HPDE6-E6E7 (cell line): Measurements from ENCODE around the gene GNAO1.

ENCODE experiments used
- DNase-seq: peaks from one replicate; pipeline ENCODE4 v3.0.0; 2011; ENCODE audit warnings: missing footprints; ENCODE audit errors: extremely low spot score

GNAO1 gene

DNA sequence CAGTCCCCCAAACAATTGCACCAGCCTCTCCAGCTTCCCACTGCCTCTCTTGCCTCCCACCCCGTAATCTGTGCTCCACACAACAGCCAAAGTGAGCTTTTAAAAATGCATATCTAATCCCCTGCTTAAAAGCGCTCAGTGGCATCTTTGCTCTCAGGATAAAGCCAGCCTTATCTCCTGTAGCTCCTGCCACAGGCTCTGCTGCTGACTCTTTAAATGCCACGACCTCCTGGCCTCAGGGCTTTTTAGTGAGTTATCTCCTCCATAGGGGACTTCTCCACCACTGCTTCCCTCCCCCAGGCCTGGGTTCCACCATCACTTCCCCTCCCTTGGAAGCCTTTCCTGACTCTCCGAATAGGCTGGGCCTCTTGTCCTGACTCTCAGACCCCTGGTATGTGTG lies 98.6 kb downstream of the GNAO1 start:
- DNase-seq = no peak

- DNase-seq = no peak
Observed at GRCh38 chr16:56294014-56294413, 102.7 kb downstream of the GNAO1 start.

GRCh38 chr16:56294579-56294978 lies 103.3 kb downstream of the GNAO1 start:
- DNase-seq = no peak

GRCh38 chr16:56295059-56295665 lies 103.9 kb downstream of the GNAO1 start:
- no peak for DNase-seq

GRCh38 chr16:56295739-56296527 lies 104.6 kb downstream of the GNAO1 start:
- DNase-seq = no peak

DNA sequence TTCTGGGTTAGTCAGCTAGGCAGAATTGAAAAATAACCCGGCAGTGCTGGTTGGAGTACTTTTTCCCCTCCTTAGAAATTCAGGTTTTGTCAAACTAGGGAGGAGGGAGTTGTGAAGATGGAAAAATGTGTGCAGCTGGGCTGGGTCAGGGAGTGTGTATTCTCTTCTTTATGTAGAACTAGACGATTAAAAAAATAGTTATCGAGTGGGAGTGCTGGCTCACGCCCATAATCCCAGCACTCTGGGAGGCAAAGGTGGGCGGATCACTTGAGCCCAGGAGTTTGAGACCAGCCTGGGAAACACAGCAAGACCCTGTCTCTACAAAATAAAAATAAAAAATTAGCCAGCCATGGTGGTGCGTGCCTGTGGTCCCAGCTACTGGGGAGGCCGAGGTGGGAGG lies 106.4 kb downstream of the GNAO1 start:
- no peak for DNase-seq

DNA sequence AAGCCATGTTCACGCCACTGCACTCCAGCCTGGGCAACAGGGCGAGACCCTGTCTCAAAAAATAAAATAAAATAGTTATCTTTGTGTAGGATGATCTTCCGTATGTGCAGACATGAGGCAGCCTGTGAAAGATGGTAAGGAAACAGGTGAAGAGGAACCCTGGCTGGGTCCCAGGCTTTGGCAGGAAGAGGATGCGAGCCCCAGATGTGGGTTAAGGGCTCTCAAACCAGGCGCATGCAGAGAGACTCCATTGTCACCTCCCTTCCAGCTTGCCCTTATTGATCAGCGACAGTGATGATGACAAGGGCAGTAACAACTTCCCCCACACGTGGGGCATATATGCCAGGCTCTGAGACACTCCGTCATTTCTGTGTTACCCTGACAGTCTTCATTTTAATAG lies 106.8 kb downstream of the GNAO1 start:
- no peak for DNase-seq

DNA sequence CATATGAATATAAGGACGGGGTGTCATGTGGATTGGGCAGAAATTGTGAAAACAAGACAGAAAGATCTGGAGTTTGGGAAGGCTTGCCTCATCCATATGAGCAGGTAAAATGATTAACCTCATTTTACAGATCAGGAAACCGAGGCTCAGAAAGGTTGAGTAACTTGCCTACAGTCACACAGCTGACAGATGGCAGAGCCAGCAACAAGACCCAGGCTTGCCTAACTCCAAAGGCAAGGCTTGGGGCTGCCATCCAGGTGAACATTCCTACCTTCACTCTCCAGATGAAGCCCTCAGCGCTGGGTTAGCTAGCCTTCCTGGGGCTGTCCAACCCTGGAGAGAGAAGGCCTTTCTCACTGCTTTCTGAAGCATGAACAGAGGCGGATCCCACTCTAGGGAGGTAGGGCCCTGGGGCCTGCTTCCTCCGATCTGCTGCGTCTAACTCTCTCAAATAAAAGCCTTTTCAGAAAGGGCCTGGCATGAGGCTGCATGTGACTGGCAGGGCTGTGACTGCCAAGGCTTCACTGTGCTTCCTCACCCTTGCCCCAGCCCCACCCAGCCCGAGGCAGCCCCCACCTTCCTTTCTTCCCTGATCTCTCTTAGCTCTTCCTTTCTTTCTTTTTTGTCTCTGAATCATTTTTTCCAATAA lies 107.8 kb downstream of the GNAO1 start:
- DNase-seq = no peak

GRCh38 chr16:56300242-56300623 lies 108.9 kb downstream of the GNAO1 start:
- no peak for DNase-seq

DNA sequence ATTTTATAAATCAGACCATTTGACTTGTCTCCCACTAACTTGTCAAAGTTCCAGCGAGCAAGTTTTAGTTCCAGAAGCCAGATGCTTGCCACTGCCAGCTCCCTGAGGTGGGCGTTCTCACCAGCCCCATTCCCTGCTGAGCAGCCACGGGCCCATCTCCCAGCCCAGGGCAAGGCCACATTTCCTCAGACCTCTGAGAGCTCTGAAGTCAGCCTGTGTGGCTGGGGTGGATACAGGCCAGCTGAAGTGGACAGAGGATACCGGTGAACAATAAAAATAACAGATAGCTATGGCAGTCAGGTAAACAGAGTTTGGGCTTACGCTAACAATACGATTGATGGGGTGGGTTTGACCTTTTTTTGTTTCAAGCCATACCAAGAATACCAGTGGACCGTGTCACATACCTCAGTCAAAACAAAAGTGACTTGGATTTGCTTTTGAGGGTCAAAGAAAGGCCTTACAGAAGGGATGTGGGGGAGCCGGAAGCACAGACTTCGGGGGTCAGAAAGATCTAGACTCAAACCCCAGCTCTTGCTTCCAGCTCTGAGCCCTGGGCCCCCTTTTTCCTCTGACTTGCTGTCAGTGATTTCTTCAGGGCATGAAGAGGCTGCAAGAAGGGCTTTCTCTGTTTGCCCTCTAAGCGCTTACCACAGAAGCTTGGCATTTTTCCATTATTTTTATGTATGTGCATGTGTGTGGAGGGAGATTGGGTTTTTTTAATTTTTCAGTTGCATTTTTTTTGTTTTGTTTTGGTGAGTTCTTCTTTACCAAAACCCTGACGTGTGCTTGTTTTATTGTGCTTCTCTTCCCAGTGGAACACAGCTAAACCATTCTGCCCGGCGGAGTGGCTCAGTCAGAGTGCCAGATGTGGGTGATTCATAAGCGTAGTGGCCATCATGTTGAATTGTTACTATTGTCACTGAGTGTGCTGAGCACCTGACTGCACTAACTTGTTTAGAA lies 109.9 kb downstream of the GNAO1 start:
- DNase-seq = no peak

DNA sequence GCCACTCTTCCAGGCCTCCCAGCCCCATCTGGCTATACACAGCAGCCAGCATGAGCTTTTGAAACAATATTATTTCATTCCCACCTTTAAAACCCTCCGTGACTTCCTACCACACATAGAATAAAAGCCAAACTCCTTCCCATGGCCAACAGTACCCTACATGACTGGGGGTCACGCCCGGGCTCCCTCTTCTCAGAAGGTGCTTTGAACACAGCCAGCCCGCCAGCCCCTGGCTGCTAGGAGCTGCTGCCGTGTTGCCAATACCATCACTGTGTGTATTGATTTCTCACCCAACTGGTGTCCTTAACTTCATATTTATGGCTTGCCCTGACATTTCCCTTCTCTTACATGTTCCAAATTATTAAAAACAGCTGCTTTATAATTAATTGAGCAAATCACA lies 111.2 kb downstream of the GNAO1 start:
- DNase-seq = no peak

DNA sequence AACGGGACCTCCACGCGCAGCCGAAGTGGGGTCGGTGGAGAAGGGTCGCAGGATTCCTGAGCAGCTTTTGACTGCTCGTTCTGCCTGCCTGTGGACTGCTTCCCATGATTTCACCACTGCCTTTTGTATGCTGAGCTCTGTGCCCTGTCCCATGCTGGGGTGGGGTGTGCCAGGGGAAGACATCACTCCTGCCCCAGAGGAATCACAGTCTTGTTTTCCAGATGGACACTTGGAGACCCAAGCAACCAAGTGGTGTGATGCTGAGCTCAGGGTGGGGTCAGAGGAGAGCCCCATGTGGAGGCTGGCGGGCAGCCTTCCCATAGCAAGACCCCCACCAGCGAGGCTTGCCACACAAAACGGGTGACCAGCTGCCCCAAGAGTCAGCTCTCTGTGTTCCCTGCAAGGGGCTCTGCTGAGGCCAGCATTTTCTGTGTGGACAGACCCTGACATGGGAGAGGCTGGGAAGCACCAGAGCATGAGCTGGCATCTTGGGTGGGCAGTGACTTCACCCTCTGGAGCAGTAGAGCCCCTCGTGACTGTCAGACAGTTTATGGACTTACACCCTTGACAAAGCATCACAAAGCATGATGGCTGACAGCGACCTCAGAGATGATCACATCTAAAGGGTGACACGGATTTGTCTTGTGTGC lies 111.9 kb downstream of the GNAO1 start:
- no peak for DNase-seq

DNA sequence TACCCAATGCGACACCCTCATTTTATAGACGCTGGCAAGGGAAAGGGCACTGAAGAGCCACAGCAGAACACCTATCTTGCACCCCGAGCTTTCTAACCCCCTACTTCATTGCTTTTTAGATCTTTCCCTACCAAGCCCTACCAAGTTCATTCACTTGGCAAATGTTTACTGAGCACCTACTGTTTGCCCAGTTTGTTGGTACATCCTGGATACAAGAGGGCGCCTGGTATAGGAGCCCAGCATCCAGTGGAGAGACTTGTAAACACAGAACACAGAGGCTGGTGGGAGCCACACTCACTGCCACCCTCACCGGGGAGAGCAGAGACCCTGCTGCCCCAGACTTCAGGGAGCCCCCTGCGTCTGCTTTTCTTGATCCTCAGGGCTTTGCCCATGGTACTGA lies 112.6 kb downstream of the GNAO1 start:
- DNase-seq = no peak

GRCh38 chr16:56305956-56306565 lies 114.8 kb downstream of the GNAO1 start:
- no peak for DNase-seq

DNA sequence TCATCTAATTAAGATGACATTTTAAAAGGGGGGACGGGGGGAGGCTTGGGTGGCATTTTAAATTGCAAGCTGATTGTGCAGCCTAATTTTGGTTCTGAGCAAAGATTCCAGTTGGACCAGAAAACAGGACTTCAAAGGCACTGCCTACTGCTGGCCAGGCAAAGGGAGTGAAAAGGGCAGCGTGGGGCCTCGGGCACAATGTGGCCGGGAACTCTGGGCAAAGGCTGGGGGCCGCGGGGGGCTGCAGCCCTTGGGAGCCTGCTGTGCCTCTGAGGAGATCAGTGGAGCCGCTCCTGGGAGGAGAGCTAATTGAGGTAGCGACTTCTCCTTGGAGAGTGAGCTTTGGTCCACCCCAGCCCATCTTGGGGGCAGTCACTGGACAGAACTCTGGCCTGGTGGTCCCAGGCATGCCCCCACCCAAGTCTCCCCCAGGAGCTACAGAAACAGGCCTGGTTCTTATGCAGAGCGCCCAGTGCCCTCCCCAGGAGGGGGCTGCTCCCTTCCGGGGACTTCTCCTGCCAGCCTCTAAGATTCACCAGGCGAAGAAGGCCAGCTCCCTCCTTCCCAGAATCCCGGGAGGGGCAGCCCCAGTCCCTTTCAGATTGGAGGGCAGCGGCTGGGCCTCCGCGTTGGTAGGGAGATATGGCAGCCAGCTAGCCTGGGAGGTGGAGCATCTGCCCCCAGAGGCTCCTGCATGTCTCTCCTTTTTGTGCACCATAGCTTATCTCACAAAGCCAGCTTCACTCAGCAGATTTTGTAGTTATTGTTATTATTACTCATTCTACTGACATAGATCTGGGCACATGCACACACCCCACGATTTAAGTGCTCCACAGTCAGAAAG lies 115.6 kb downstream of the GNAO1 start:
- no peak for DNase-seq

DNA sequence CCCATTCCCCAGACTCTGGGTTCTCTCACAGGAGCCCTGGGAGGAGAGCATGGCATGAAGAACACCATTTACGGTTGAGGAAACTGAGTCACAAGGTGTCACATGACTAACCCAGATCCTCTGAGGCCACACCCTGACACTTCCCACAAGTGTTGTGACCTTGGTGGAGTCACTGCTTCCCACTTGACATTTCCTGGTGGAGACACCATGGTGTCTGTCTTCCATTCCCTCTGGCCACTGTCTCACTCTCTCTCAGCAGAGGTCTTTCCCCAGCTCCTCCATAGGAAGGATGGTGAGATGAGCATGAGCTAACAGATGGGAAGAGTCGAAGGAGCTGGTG lies 116.2 kb downstream of the GNAO1 start:
- DNase-seq = no peak

- no peak for DNase-seq
Observed at GRCh38 chr16:56309008-56309407, 117.7 kb downstream of the GNAO1 start.

DNA sequence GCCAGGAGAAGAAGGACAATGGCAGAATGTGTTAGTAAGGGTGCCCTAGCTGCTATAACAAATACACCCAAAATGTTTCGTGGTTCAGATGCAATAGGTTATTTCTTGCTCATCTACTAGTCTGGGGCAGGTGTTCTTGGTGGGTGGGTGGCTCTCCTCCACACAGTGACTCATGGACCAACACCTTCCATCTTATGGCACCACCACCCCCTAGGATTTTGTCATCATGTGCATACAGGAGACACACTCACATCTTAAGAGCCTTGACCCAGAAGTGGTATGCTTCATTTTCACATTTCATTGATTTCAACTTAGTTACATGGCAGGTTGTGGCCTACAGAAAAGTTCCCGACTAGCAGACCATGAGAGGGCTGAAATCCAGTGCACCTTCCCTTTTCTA lies 119.4 kb downstream of the GNAO1 start:
- DNase-seq = no peak

- DNase-seq = no peak
Observed at GRCh38 chr16:56311208-56312027, 120.1 kb downstream of the GNAO1 start.

DNA sequence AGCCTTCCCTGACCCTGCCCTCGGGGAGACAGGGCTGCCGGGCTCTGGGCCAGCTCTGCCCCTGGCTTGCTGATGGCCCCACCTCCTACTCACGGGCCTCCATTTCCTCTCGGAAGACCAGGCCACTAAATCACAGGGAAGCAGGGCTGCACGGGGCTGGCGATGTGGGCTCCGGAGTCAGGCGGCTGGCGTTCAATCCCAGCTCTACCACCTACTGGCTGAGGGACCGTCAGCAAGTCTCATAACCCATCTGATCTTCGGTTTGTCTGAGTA lies 120.7 kb downstream of the GNAO1 start:
- DNase-seq = no peak
